HG03135 (cell line): ENCODE results near the gene GABRG3.

ENCODE experiments used
- ATAC-seq: cut with Tn5 transposase; IDR thresholded peaks from one replicate; pipeline ENCODE4 v1.9.1; 2021; ENCODE audit warnings: mild to moderate bottlenecking, moderate library complexity; ENCODE audit not compliant: unreplicated experiment

The GABRG3 gene

GRCh38 chr15:27456807-27457206, 485.8 kb downstream of the GABRG3 start:
- ATAC-seq = no peak

GRCh38 chr15:27457766-27458165, 486.8 kb downstream of the GABRG3 start:
- ATAC-seq = no peak

- ATAC-seq = no peak
Observed at GRCh38 chr15:27458345-27459084, 487.5 kb downstream of the GABRG3 start.

GRCh38 chr15:27459836-27460235, 488.9 kb downstream of the GABRG3 start:
- ATAC-seq = no peak

- ATAC-seq = no peak
Observed at GRCh38 chr15:27461181-27461580, 490.2 kb downstream of the GABRG3 start.

- ATAC-seq = no peak
Observed at GRCh38 chr15:27463525-27464088, 492.6 kb downstream of the GABRG3 start.

GRCh38 chr15:27464941-27465612, 494.1 kb downstream of the GABRG3 start:
- no peak for ATAC-seq

GRCh38 chr15:27466758-27467157, 495.8 kb downstream of the GABRG3 start:
- no peak for ATAC-seq

GRCh38 chr15:27468151-27468591, 497.2 kb downstream of the GABRG3 start:
- no peak for ATAC-seq

GRCh38 chr15:27473845-27474244, 502.9 kb downstream of the GABRG3 start:
- no peak for ATAC-seq

GRCh38 chr15:27475395-27475794, 504.4 kb downstream of the GABRG3 start:
- ATAC-seq = no peak

- ATAC-seq = no peak
Observed at GRCh38 chr15:27479296-27480140, 508.5 kb downstream of the GABRG3 start.

GRCh38 chr15:27480141-27480530, 509.2 kb downstream of the GABRG3 start:
- no peak for ATAC-seq

- no peak for ATAC-seq
Observed at GRCh38 chr15:27480642-27481041, 509.7 kb downstream of the GABRG3 start.

GRCh38 chr15:27481768-27482167, 510.8 kb downstream of the GABRG3 start:
- ATAC-seq = no peak

GRCh38 chr15:27482287-27482686, 511.3 kb downstream of the GABRG3 start:
- no peak for ATAC-seq

- ATAC-seq = no peak
Observed at GRCh38 chr15:27483124-27483523, 512.1 kb downstream of the GABRG3 start.

- no peak for ATAC-seq
Observed at GRCh38 chr15:27485265-27485664, 514.3 kb downstream of the GABRG3 start.

- ATAC-seq = no peak
Observed at GRCh38 chr15:27486051-27486450, 515.1 kb downstream of the GABRG3 start.

GRCh38 chr15:27486683-27487647, 516.0 kb downstream of the GABRG3 start:
- no peak for ATAC-seq
